Osteoblast (primary cell): Measurements from ENCODE around the gene SMS. TPM values are rescaled to one million over a fixed set of nuclear protein-coding genes. Genes with fewer than 3 reads are reported as not detected.

Experiments
- DNase-seq: peaks from one replicate; pipeline ENCODE4 v3.0.0; 2011; ENCODE audit warnings: low spot score, mixed read lengths; ENCODE audit not compliant: insufficient read length; ENCODE audit errors: missing footprints
- H2AFZ ChIP-seq: 2 replicates; pipeline ENCODE4 v1.6.0; 2011; ENCODE audit warnings: mild to moderate bottlenecking, low read length
- H3K27ac ChIP-seq: 2 replicates; pipeline ENCODE4 v1.5.1; 2011; ENCODE audit warnings: mild to moderate bottlenecking, low read depth, low read length, moderate library complexity
- H3K27me3 ChIP-seq: 2 replicates; pipeline ENCODE4 v1.6.0; 2012; ENCODE audit warnings: mild to moderate bottlenecking, control low read depth, inconsistent platforms, low read length, moderate library complexity; ENCODE audit not compliant: insufficient read depth
- H3K36me3 ChIP-seq: 2 replicates; pipeline ENCODE4 v1.5.1; 2011; ENCODE audit warnings: mild to moderate bottlenecking, low read length, control low read depth, moderate library complexity; ENCODE audit not compliant: insufficient read depth
- H3K4me1 ChIP-seq: 2 replicates; pipeline ENCODE4 v1.5.1; 2011; ENCODE audit warnings: mild to moderate bottlenecking, low read length, control low read depth, moderate library complexity; ENCODE audit not compliant: insufficient read depth
- H3K4me2 ChIP-seq: 2 replicates; pipeline ENCODE4 v1.6.0; 2011; ENCODE audit warnings: mild to moderate bottlenecking, low read length; ENCODE audit not compliant: insufficient read depth
- H3K4me3 ChIP-seq: fragments of 200-600 bp; sonication (generic); 3 replicates; pipeline ENCODE4 v1.5.1; 2012; ENCODE audit warnings: mild to moderate bottlenecking, low read length, inconsistent platforms; ENCODE audit not compliant: insufficient read depth
- H3K79me2 ChIP-seq: 2 replicates; pipeline ENCODE4 v1.6.0; 2012; ENCODE audit warnings: mild to moderate bottlenecking, low read length, control low read depth, inconsistent platforms; ENCODE audit not compliant: insufficient read depth
- H3K9me3 ChIP-seq: 2 replicates; pipeline ENCODE4 v1.5.1; 2011; ENCODE audit warnings: low read depth, low read length, control low read depth
- H4K20me1 ChIP-seq: 2 replicates; pipeline ENCODE4 v1.6.0; 2012; ENCODE audit warnings: mild to moderate bottlenecking, low read length, control low read depth; ENCODE audit not compliant: insufficient read depth
- total RNA-seq: library from RNA; depleted of rRNA; stranded (reverse); fragments of >200 nt; gene quantifications from 2 replicates; pipeline ENCODE4 v1.2.3, GENCODE V29; 2012
- TF ChIP-seq, protein P1 (sequence below): IDR thresholded peaks from 2 replicates; pipeline ENCODE4 v1.5.1; 2011; ENCODE audit warnings: mild to moderate bottlenecking, low read depth, low read length, moderate library complexity; ENCODE audit errors: extremely low read depth

Gene SMS
- total RNA-seq, 1 donor: 76.0 TPM

DNA sequence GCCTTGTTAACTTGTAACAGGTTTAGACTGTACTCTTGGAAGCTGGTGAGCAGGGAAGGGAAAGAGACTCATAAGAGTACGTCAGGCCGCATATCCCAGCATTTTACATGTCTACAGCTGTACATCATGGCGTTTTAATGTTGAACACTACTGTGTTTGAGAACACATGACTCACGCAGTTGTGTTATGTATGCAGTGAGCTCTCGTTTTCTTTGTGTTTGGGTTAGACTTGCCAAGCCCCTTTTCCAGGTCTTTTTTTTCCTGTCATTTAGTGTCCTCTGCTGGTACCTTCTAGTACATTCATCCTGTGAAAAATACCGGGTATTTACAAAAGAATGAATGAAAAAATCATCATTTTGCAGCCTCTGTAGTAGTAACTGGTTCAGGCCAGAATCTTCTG, 35.3 kb downstream of the SMS start:
- peak; percentile 32 for DNase-seq
- H3K4me1 ChIP-seq: peaks cover 18% of the 10 kb centered on the region
- H3K4me3 ChIP-seq: no peak overlapping the region
- no peaks in the 10 kb centered on the region for H3K27me3 ChIP-seq
- H2AFZ ChIP-seq: no peak overlapping the region
- no peaks in the 10 kb centered on the region for H3K9me3 ChIP-seq
- TF ChIP-seq, protein P1, sequence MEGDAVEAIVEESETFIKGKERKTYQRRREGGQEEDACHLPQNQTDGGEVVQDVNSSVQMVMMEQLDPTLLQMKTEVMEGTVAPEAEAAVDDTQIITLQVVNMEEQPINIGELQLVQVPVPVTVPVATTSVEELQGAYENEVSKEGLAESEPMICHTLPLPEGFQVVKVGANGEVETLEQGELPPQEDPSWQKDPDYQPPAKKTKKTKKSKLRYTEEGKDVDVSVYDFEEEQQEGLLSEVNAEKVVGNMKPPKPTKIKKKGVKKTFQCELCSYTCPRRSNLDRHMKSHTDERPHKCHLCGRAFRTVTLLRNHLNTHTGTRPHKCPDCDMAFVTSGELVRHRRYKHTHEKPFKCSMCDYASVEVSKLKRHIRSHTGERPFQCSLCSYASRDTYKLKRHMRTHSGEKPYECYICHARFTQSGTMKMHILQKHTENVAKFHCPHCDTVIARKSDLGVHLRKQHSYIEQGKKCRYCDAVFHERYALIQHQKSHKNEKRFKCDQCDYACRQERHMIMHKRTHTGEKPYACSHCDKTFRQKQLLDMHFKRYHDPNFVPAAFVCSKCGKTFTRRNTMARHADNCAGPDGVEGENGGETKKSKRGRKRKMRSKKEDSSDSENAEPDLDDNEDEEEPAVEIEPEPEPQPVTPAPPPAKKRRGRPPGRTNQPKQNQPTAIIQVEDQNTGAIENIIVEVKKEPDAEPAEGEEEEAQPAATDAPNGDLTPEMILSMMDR: peak; percentile 59
- no peaks in the 10 kb centered on the region for H4K20me1 ChIP-seq
- peaks cover 26% of the 10 kb centered on the region for H3K79me2 ChIP-seq
- H3K4me2 ChIP-seq: no peak overlapping the region
- peaks cover 30% of the 10 kb centered on the region for H3K36me3 ChIP-seq
- peak overlapping the region; percentile 20 for H3K27ac ChIP-seq

DNA sequence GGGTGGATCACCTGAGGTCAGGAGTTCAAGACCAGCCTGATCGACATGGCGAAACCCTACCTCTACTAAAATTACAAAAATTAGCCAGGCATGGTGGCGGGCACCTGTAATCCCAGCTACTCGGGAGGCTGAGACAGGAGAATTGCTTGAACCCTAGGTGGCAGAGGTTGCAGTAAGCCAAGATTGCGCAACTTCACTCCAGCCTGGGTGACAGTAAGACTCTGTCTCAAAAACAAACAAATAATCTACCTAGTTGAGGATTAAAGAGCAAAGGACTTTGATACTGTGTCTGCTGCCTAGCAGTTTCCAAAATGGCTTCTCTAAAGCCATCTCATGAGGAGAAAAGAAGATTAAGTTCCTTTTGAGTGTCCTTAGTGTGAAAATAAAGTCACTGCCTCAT, 37.8 kb downstream of the SMS start:
- H3K4me3 ChIP-seq: no peak overlapping the region
- H3K9me3 ChIP-seq: no peaks in the 10 kb centered on the region
- no peaks in the 10 kb centered on the region for H4K20me1 ChIP-seq
- no peak overlapping the region for H3K4me2 ChIP-seq
- TF ChIP-seq, protein P1: no peak
- H3K27ac ChIP-seq: no peak overlapping the region
- peaks cover 30% of the 10 kb centered on the region for H3K36me3 ChIP-seq
- DNase-seq: no peak
- H3K27me3 ChIP-seq: no peaks in the 10 kb centered on the region
- peaks cover 4% of the 10 kb centered on the region for H3K4me1 ChIP-seq
- peaks cover 18% of the 10 kb centered on the region for H3K79me2 ChIP-seq
- H2AFZ ChIP-seq: no peak overlapping the region

DNA sequence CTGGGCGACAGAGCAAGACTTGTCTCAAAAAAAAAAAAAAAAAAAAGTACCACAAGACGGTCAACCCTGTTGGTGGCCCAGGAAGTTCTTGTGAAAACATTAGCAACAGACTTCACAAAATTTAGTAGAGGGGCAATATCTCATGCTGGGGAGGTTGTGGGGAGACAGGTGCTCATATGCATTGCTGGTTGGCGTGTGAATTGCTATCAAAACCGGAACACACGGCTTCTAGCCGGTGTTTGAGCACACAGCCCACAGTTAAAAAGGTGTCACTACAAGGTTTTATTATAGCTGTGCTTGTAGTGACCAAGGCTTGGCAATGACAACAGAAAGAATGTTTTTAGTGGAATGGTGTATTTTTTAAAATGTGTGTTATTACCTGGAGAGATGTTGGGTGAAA, 41.8 kb downstream of the SMS start:
- Histone ChIP-seq H3K4me1 (no peaks in the 10 kb centered on the region), H4K20me1 (peaks cover 2% of the 10 kb centered on the region), H3K27ac (no peak overlapping the region), H2AFZ (no peak overlapping the region), H3K36me3 (peaks cover 21% of the 10 kb centered on the region), H3K27me3 (no peaks in the 10 kb centered on the region), H3K4me3 (no peak overlapping the region), H3K9me3 (no peaks in the 10 kb centered on the region), H3K4me2 (no peak overlapping the region), H3K79me2 (no peaks in the 10 kb centered on the region)
- DNase-seq: no peak
- TF ChIP-seq, protein P1: no peak

DNA sequence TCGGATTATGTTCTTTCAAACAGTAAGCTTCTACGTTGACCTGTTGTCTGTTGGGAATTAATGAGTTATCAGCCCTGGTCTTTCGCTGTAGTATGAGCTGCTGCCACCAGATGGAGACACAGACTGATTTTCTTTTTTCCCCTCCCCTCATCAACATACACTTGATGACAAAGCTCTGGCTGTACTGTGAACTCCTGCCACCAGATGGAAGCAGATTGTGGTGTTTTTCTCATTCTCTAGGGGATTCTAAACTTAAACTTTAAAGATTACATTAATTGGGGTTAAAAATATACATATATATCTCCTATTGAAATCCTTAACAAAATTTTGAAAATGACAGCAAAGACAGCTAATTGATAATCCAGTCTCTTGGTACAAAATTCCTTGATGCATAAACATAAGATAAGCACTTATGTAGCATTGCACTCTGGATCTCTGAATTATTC, 44.8 kb downstream of the SMS start:
- Histone ChIP-seq H3K27me3 (no peaks in the 10 kb centered on the region), H3K36me3 (peaks cover 18% of the 10 kb centered on the region), H3K27ac (no peak overlapping the region)

More for the DNA sequence above, 44.8 kb downstream of the SMS start:
- no peak overlapping the region for H2AFZ ChIP-seq
- DNase-seq: peak; percentile 91
- no peak overlapping the region for H3K4me3 ChIP-seq
- H4K20me1 ChIP-seq: peaks cover 2% of the 10 kb centered on the region
- no peaks in the 10 kb centered on the region for H3K9me3 ChIP-seq
- H3K4me2 ChIP-seq: no peak overlapping the region
- H3K79me2 ChIP-seq: no peaks in the 10 kb centered on the region
- H3K4me1 ChIP-seq: no peaks in the 10 kb centered on the region
- TF ChIP-seq, protein P1: peak; percentile 99
